Neutrophil (primary cell): Measurements from ENCODE around the gene TNFRSF18.

Experiments used
- H3K27ac ChIP-seq: fragments of 200-600 bp; sonication (generic); 2 replicates; pipeline ENCODE4 v1.5.1; 2016; ENCODE audit warnings: mild to moderate bottlenecking, moderate library complexity
- H3K27me3 ChIP-seq: fragments of 200-600 bp; sonication (generic); 2 replicates; pipeline ENCODE4 v1.6.0; 2016; ENCODE audit warnings: mild to moderate bottlenecking
- H3K36me3 ChIP-seq: fragments of 200-600 bp; sonication (generic); 2 replicates; pipeline ENCODE4 v1.5.1; 2017
- H3K4me1 ChIP-seq, 2 experiments: fragments of 200-600 bp in 1 of 2; sonication (generic) in 1 of 2; 1 replicate in 1 of 2; 2 replicates in 1 of 2; pipeline versions ENCODE4 v1.5.1 to v1.6.1; 2013 to 2016; ENCODE audit warnings: low read depth in 1 of 2, low read length in 1 of 2, mild to moderate bottlenecking in 1 of 2, moderate library complexity in 1 of 2; ENCODE audit not compliant: control insufficient read depth in 1 of 2, insufficient read depth in 1 of 2
- H3K4me3 ChIP-seq, 2 experiments: fragments of 200-600 bp in 1 of 2; sonication (generic) in 1 of 2; 1 replicate in 1 of 2; 2 replicates in 1 of 2; pipeline ENCODE4 v1.5.1; 2013 to 2016; ENCODE audit warnings: low read depth in 1 of 2, low read length in 1 of 2, mild to moderate bottlenecking in 1 of 2, moderate library complexity in 1 of 2
- H3K9me3 ChIP-seq: fragments of 200-600 bp; sonication (generic); 2 replicates; pipeline ENCODE4 v1.5.1; 2016
- TF ChIP-seq, protein P1 (sequence below): fragments of 200-600 bp; sonication (generic); IDR thresholded peaks from 2 replicates; pipeline ENCODE4 v1.5.1; 2016; ENCODE audit warnings: antibody characterized with exemption

The TNFRSF18 gene

DNA sequence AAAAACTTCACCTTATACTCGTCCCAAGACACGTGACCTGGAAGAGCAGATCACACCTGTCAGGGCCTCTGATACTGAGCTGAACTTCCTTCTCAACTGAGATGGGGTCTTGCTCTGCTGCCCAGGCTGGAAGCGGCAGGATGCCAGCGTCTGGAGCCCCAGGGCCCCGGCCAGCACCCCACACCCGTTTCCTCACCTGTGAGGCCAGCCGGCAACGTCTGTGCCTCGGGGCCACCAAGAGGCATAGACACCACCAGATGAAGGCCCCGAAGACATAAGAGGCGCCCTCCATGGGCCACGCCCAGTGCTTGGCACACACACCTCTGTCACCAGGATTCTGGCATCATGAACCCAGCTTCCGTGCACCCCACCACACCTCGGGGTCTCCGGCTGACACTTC lies 16.9 kb upstream of the TNFRSF18 start:
- Histone ChIP-seq H3K4me1 (no peaks in the 10 kb centered on the region), H3K36me3 (peaks cover 100% of the 10 kb centered on the region)

DNA sequence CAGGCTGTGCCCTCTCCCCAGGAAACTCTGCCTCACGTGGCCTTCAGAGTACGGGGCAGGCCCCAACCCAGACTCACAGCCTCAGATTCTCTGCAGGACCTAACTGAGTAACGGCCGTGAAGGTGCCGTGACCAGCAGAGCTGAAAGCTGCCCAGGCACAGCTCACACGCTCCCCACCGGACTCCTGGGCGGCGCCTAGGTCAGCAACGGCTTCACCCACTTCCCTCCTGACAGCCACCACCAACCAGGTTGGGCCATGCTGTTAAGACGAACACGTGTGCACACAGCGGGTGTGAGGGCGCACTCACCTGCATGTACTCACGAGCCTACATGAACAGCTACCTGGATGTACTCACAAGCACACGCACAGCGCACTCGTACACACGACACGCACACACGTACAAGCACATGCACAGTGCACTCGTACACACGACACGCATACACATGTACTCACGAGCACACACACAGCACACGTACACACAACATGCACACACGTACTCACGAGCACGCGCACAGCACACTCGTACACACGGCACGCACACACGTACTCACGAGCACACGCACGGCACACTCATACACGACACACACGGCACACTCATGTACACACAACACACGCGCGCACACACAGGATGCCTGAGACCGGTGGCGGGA lies 16.3 kb upstream of the TNFRSF18 start:
- H3K4me3 ChIP-seq = no peak overlapping the region
- no peaks in the 10 kb centered on the region for H3K9me3 ChIP-seq
- H3K36me3 ChIP-seq = peaks cover 100% of the 10 kb centered on the region
- no peaks in the 10 kb centered on the region for H3K27me3 ChIP-seq
- H3K27ac ChIP-seq = no peak overlapping the region
- no peaks in the 10 kb centered on the region for H3K4me1 ChIP-seq
- TF ChIP-seq, protein P1, sequence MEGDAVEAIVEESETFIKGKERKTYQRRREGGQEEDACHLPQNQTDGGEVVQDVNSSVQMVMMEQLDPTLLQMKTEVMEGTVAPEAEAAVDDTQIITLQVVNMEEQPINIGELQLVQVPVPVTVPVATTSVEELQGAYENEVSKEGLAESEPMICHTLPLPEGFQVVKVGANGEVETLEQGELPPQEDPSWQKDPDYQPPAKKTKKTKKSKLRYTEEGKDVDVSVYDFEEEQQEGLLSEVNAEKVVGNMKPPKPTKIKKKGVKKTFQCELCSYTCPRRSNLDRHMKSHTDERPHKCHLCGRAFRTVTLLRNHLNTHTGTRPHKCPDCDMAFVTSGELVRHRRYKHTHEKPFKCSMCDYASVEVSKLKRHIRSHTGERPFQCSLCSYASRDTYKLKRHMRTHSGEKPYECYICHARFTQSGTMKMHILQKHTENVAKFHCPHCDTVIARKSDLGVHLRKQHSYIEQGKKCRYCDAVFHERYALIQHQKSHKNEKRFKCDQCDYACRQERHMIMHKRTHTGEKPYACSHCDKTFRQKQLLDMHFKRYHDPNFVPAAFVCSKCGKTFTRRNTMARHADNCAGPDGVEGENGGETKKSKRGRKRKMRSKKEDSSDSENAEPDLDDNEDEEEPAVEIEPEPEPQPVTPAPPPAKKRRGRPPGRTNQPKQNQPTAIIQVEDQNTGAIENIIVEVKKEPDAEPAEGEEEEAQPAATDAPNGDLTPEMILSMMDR = no peak

More for the DNA sequence above, 16.9 kb upstream of the TNFRSF18 start:
- TF ChIP-seq, protein P1 = no peak
- Histone ChIP-seq H3K4me3 (no peak overlapping the region), H3K27ac (no peak overlapping the region), H3K9me3 (no peaks in the 10 kb centered on the region), H3K27me3 (no peaks in the 10 kb centered on the region)

DNA sequence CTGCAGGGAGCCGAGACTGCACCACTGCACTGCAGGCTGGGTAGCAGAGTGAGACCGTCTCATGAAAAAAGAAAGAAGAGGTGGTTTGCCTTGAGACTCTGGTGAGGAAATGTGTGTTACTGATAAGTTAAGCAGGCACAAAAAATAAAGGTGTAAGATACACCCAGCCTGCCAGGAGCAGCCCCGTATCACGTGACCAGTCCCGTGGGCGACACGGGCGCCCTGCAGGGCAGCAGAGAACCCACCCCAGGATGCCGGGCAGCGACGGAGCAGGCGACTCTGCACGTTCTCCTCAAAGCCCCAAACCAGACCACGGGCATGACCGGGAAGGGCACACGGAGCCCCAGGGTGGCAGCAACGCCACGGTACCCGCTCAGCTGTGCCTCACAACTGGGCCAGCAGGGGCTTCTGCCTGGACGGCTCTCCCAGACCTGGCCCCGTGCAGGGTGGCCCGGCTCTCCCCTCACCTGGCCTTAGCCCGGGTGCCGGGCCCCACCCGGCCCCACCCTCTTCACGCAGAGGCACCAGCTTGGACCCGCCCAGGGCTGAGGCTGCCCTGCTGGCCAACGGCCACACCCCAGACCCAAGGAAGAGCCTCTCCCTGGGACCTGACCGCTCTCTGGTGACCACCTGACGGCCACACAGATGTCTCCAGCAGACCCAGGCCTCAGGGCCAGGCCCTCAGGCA lies 15.6 kb upstream of the TNFRSF18 start:
- H3K36me3 ChIP-seq = peaks cover 100% of the 10 kb centered on the region
- no peaks in the 10 kb centered on the region for H3K27me3 ChIP-seq
- no peak overlapping the region for H3K27ac ChIP-seq
- TF ChIP-seq, protein P1 = no peak
- no peak overlapping the region for H3K4me3 ChIP-seq
- no peaks in the 10 kb centered on the region for H3K4me1 ChIP-seq
- H3K9me3 ChIP-seq = no peaks in the 10 kb centered on the region

DNA sequence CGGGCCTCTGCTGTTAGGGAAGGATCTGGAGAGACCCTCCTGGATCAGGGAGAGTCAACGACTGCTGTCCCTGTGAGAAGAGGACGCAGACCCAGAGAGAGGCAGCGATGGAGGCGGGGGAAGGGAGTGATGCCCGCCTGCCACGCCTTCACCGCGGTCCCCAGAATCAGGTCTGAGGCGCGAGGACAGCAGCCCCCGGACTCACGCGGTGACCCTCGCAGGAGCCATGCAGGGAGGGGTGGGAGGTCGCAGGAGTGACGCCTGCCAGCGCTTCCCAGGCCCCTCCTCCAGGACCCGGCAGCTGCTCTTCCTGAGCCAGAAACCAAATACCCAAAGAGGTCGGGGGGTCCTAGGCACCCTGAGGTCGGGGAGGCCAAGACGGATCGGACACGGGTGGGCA lies 13.8 kb upstream of the TNFRSF18 start:
- no peaks in the 10 kb centered on the region for H3K9me3 ChIP-seq
- H3K27ac ChIP-seq = no peak overlapping the region
- H3K4me1 ChIP-seq = no peaks in the 10 kb centered on the region
- H3K36me3 ChIP-seq = peaks cover 100% of the 10 kb centered on the region
- H3K27me3 ChIP-seq = peaks cover 3% of the 10 kb centered on the region
- TF ChIP-seq, protein P1 = no peak
- no peak overlapping the region for H3K4me3 ChIP-seq

DNA sequence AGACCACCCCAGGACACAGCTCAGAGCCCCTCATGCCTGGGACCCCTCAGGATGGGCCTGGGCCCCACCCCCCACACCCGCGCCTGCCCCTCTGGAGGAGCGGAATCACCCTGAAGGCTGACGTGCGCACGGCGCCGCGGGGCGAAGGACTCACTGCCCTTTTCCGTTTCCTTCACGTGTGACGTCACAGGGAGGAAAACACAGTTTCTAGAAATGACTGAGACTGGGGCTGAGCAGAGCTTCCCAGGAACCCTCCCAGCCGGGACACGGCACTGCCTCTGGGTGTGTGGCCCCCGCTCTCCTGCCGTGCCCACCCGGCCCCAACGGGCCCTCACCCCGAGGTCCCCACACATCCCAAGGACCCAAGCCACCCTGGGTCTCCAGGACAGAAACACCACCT lies 12.9 kb upstream of the TNFRSF18 start:
- Histone ChIP-seq H3K4me1 (no peaks in the 10 kb centered on the region), H3K36me3 (peaks cover 93% of the 10 kb centered on the region), H3K4me3 (no peak overlapping the region), H3K27ac (no peak overlapping the region), H3K9me3 (no peaks in the 10 kb centered on the region), H3K27me3 (peaks cover 11% of the 10 kb centered on the region)
- TF ChIP-seq, protein P1 = no peak
